ENCODE results near the gene SGCA.

SGCA gene

GRCh38 chr17:50199803-50200456, 34.1 kb downstream of the SGCA start:
- TF ChIP-seq, protein P1, sequence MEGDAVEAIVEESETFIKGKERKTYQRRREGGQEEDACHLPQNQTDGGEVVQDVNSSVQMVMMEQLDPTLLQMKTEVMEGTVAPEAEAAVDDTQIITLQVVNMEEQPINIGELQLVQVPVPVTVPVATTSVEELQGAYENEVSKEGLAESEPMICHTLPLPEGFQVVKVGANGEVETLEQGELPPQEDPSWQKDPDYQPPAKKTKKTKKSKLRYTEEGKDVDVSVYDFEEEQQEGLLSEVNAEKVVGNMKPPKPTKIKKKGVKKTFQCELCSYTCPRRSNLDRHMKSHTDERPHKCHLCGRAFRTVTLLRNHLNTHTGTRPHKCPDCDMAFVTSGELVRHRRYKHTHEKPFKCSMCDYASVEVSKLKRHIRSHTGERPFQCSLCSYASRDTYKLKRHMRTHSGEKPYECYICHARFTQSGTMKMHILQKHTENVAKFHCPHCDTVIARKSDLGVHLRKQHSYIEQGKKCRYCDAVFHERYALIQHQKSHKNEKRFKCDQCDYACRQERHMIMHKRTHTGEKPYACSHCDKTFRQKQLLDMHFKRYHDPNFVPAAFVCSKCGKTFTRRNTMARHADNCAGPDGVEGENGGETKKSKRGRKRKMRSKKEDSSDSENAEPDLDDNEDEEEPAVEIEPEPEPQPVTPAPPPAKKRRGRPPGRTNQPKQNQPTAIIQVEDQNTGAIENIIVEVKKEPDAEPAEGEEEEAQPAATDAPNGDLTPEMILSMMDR (IDR thresholded peaks at IDR 0.05; ENCODE audit: low read depth, low read length) = no peak
- H3K4me3 ChIP-seq (ENCODE audit: low read depth, low read length) = peak overlapping the region; percentile 100

GRCh38 chr17:50200457-50201275, 34.9 kb downstream of the SGCA start:
- TF ChIP-seq, protein P1 (IDR thresholded peaks at IDR 0.05; ENCODE audit: low read depth, low read length) = peak; percentile 92

GRCh38 chr17:50201276-50201854, 35.6 kb downstream of the SGCA start, which contains the start of gene COL1A1:
COL1A1 (minus strand) TSS chr17:50201631; CDS start chr17:50201513, 118 bp downstream.
- TF ChIP-seq, protein P1 (IDR thresholded peaks at IDR 0.05; ENCODE audit: low read depth, low read length) = no peak
- peak within 1 kb of the TSS; percentile 100 for H3K4me3 ChIP-seq (ENCODE audit: low read depth, low read length)

More at GRCh38 chr17:50200457-50201275, 34.9 kb downstream of the SGCA start:
- peak overlapping the region; percentile 100 for H3K4me3 ChIP-seq (ENCODE audit: low read depth, low read length)

DNA sequence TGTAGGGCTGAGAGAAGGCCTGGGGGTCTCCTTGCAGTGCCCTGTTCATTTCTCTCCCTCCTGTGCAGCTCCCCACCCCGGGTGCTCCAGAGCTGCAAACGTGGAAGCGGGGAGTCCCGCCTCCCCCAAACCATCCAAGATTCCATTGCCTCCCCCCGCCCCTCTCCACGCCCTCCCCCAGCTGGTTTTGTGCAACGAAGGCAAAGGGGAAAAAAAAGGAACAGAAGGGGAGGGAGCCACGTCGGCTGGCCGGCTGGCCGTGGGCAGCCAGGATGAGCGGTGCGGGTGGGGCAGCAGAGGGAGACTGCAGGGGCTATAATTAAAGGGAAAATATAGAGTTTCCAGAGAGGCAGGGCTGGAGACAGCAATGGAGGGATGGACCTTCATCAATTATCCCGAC, 37.3 kb downstream of the SGCA start:
- H3K4me3 ChIP-seq (ENCODE audit: low read depth, low read length) = peak overlapping the region; percentile 35
- TF ChIP-seq, protein P1 (IDR thresholded peaks at IDR 0.05; ENCODE audit: low read depth, low read length) = no peak

DNA sequence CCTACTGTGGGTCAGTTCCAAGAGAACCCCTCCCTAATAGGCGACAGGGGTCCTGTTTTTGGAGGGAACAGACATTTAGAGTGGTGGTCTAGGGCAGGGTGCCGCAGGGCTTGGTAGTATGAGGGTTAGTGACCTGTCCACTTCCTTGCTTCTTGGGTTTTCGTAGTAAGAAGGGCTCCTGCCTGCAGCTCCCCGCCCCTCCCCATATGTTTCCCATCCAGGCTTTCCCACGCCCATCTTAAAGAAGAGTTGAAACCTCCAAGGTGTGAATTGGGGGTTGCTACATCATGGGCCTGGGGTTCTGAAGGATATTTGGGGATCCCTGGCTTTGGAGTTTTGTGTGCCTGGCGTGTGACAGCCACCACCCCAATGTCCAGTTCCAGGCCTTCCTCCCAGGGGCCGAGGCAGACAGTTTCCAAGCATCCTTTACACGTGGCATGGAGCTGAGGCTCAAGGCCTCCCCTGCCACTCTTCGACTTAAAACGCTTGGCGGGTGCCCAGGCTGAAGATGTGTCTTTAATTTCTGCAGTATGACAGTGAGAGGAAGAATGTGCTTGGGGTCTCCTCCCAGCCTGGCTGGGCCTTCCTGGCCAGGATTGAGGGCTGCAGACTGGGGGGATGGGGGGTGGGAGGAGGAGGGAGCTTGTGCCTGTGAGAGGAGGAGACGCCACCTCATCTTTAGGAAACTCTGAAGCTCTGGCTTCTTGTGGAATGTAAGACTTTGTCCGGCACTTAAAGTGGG, 38.0 kb downstream of the SGCA start:
- TF ChIP-seq, protein P1 (IDR thresholded peaks at IDR 0.05; ENCODE audit: low read depth, low read length) = no peak
- H3K4me3 ChIP-seq (ENCODE audit: low read depth, low read length) = peak overlapping the region; percentile 35

DNA sequence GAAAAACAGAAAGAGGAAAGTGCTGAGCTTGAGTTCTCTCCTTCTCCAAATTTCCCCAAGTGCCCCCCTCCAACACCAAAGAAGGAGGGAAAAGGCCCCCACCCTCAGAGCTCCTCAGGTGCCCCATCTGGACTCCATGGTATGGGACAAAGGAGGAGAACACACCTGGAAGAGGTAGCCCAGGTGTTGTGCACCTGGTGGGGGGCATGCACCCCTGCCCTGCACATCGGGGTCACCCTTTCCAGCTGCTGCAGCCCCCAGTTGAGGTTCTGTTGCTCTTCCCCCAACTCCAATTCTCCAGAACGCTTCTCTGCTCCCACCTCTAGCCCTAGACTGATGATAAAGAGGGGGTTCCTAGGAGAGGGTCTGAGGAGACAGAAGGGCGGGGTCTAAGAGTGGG, 38.6 kb downstream of the SGCA start:
- H3K4me3 ChIP-seq (ENCODE audit: low read depth, low read length) = peak overlapping the region; percentile 27; the same call in 1 of the 2 replicates

More for the DNA sequence above, 38.6 kb downstream of the SGCA start:
- TF ChIP-seq, protein P1 (IDR thresholded peaks at IDR 0.05; ENCODE audit: low read depth, low read length) = no peak
